HEK293 (cell line): Measurements from ENCODE around the gene FRMD4A.

Experiments used
- CTCF ChIA-PET: fragments of 350-600 bp; formaldehyde crosslinking; extraction: SDS; loops from one replicate; lab custom pipeline; 2021; ENCODE audit warnings: antibody characterized with exemption; lab: Yijun Ruan, JAX
- POLR2A ChIA-PET: fragments of 300-600 bp; formaldehyde crosslinking; extraction: SDS; loops from one replicate; lab custom pipeline; 2020; ENCODE audit warnings: antibody characterized with exemption, inconsistent platforms; lab: Yijun Ruan, JAX
- H3K27ac ChIP-seq: fragments of 200-500 bp; sonication (Bioruptor generic); 2 replicates; pipeline ENCODE4 v1.5.1; 2014; ENCODE audit warnings: low read depth, low read length, control low read depth, inconsistent platforms; ENCODE audit errors: extremely low read depth
- H3K36me3 ChIP-seq, 2 experiments: fragments of 200-500 bp in 1 of 2; sonication (Bioruptor generic) in 1 of 2; 1 replicate in 1 of 2; 2 replicates in 1 of 2; pipeline ENCODE4 v1.5.1; 2014 to 2017; ENCODE audit warnings: inconsistent platforms in 2 of 2, low read length in 2 of 2; ENCODE audit not compliant: control insufficient read depth in 2 of 2, insufficient read depth in 1 of 2
- H3K4me1 ChIP-seq: fragments of 200-500 bp; sonication (Bioruptor generic); 2 replicates; pipeline ENCODE4 v1.5.1; 2014; ENCODE audit warnings: mild to moderate bottlenecking, low read length, inconsistent platforms; ENCODE audit not compliant: control insufficient read depth, insufficient read depth
- H3K4me3 ChIP-seq: 2 replicates; pipeline ENCODE4 v1.5.1; 2011; ENCODE audit warnings: low read depth, mild to moderate bottlenecking, control low read depth, low read length, moderate library complexity
- H3K9me3 ChIP-seq: fragments of 200-500 bp; sonication (Bioruptor generic); 2 replicates; pipeline ENCODE4 v1.5.1; 2014; ENCODE audit warnings: low read depth, low read length, inconsistent platforms; ENCODE audit not compliant: control insufficient read depth, insufficient read depth
- EGR2 ChIP-seq: fragments of 450-650 bp; formaldehyde crosslinking; IDR thresholded peaks from 2 replicates; pipeline ENCODE4 v1.5.1; 2016; ENCODE audit warnings: low read depth, missing biosample characterization, missing genetic modification characterization
- GLIS1 ChIP-seq: fragments of 450-650 bp; formaldehyde crosslinking; IDR thresholded peaks from 2 replicates; pipeline ENCODE4 v1.5.1; 2016; ENCODE audit warnings: missing biosample characterization, missing genetic modification characterization
- KLF1 ChIP-seq: fragments of 450-650 bp; formaldehyde crosslinking; IDR thresholded peaks from 2 replicates; pipeline ENCODE4 v1.5.1; 2016; ENCODE audit warnings: missing biosample characterization, missing genetic modification characterization
- YY2 ChIP-seq: fragments of 450-650 bp; formaldehyde crosslinking; IDR thresholded peaks from 2 replicates; pipeline ENCODE4 v1.5.1; 2016; ENCODE audit warnings: missing biosample characterization, missing genetic modification characterization
- ZBTB26 ChIP-seq: fragments of 450-650 bp; formaldehyde crosslinking; optimal IDR thresholded peaks from 2 replicates; pipeline ENCODE3; 2016; ENCODE audit warnings: missing biosample characterization, mild to moderate bottlenecking, missing genetic modification characterization
- ZNF121 ChIP-seq: fragments of 450-650 bp; formaldehyde crosslinking; IDR thresholded peaks from 2 replicates; pipeline ENCODE4 v1.5.1; 2016; ENCODE audit warnings: missing biosample characterization, missing genetic modification characterization
- ZNF146 ChIP-seq: fragments of 450-650 bp; formaldehyde crosslinking; IDR thresholded peaks from 2 replicates; pipeline ENCODE4 v1.5.1; 2016; ENCODE audit warnings: missing biosample characterization, missing genetic modification characterization
- ZNF157 ChIP-seq: fragments of 450-650 bp; formaldehyde crosslinking; IDR thresholded peaks from 2 replicates; pipeline ENCODE4 v1.5.1; 2016; ENCODE audit warnings: missing biosample characterization, missing genetic modification characterization
- ZNF211 ChIP-seq: fragments of 450-650 bp; formaldehyde crosslinking; IDR thresholded peaks from 2 replicates; pipeline ENCODE4 v1.5.1; 2016; ENCODE audit warnings: low read depth, missing biosample characterization, missing genetic modification characterization
- ZNF239 ChIP-seq: fragments of 450-650 bp; formaldehyde crosslinking; IDR thresholded peaks from 2 replicates; pipeline ENCODE4 v1.5.1; 2016; ENCODE audit warnings: missing biosample characterization, missing genetic modification characterization
- ZNF26 ChIP-seq: fragments of 450-650 bp; formaldehyde crosslinking; IDR thresholded peaks from 2 replicates; pipeline ENCODE4 v1.5.1; 2016; ENCODE audit warnings: missing biosample characterization, missing genetic modification characterization
- ZNF302 ChIP-seq: fragments of 450-650 bp; formaldehyde crosslinking; IDR thresholded peaks from 2 replicates; pipeline ENCODE4 v1.5.1; 2016; ENCODE audit warnings: missing biosample characterization, missing genetic modification characterization, low read depth
- ZNF354C ChIP-seq: fragments of 450-650 bp; formaldehyde crosslinking; IDR thresholded peaks from 2 replicates; pipeline ENCODE4 v1.5.1; 2016; ENCODE audit warnings: missing biosample characterization, missing genetic modification characterization, low read depth, borderline replicate concordance
- ZNF404 ChIP-seq: fragments of 450-650 bp; formaldehyde crosslinking; IDR thresholded peaks from 2 replicates; pipeline ENCODE4 v1.5.1; 2017; ENCODE audit warnings: missing biosample characterization, missing genetic modification characterization
- ZNF449 ChIP-seq: fragments of 450-650 bp; formaldehyde crosslinking; IDR thresholded peaks from 2 replicates; pipeline ENCODE4 v1.5.1; 2017; ENCODE audit warnings: missing biosample characterization, mild to moderate bottlenecking, missing genetic modification characterization, moderate library complexity
- ZNF510 ChIP-seq: fragments of 450-650 bp; formaldehyde crosslinking; IDR thresholded peaks from 2 replicates; pipeline ENCODE4 v1.5.1; 2018; ENCODE audit warnings: mild to moderate bottlenecking, missing genetic modification characterization, missing biosample characterization; ENCODE audit not compliant: insufficient replicate concordance
- ZNF623 ChIP-seq: fragments of 450-650 bp; formaldehyde crosslinking; IDR thresholded peaks from 2 replicates; pipeline ENCODE4 v1.5.1; 2016; ENCODE audit warnings: missing biosample characterization, missing genetic modification characterization
- ZNF677 ChIP-seq: fragments of 450-650 bp; IDR thresholded peaks from 2 replicates; pipeline ENCODE4 v1.5.0; 2018; ENCODE audit warnings: missing biosample characterization, mild to moderate bottlenecking, missing genetic modification characterization, moderate library complexity
- ZNF701 ChIP-seq: fragments of 450-650 bp; formaldehyde crosslinking; IDR thresholded peaks from 2 replicates; pipeline ENCODE4 v1.5.1; 2016; ENCODE audit warnings: missing biosample characterization, missing genetic modification characterization
- ZNF785 ChIP-seq: fragments of 450-650 bp; formaldehyde crosslinking; IDR thresholded peaks from 2 replicates; pipeline ENCODE4 v1.5.1; 2016; ENCODE audit warnings: missing biosample characterization, missing genetic modification characterization
- ZSCAN4 ChIP-seq: fragments of 450-650 bp; formaldehyde crosslinking; IDR thresholded peaks from 2 replicates; pipeline ENCODE4 v1.5.1; 2017; ENCODE audit warnings: missing biosample characterization, missing genetic modification characterization

FRMD4A gene

GRCh38 chr10:13827076-13827797 lies 503.5 kb downstream of the FRMD4A start (continued):
- TF ChIP-seq ZNF121 (tag by site-specific recombination): no peak
- TF ChIP-seq ZNF354C (tag by site-specific recombination): no peak
- TF ChIP-seq ZNF677 (tag by site-specific recombination): no peak
- TF ChIP-seq KLF1 (tag by site-specific recombination): no peak
- TF ChIP-seq ZNF146 (tag by site-specific recombination): no peak

- H3K9me3 ChIP-seq: no peaks in the 10 kb centered on the region
- no peak for TF ChIP-seq ZSCAN4 (tag by site-specific recombination)
- TF ChIP-seq GLIS1 (tag by site-specific recombination): peak; percentile 13; the same call in 1 of the 2 replicates
- no peak overlapping the region for H3K4me3 ChIP-seq
- no peak overlapping the region for H3K27ac ChIP-seq
- ChIA-PET POLR2A (no interaction called here), CTCF (interaction anchor here (0.7 kb wide), 1 partner anchor 329 kb away, joined by 9 read pairs; no protein-coding TSS in a partner anchor)
- H3K36me3 ChIP-seq: no peaks in the 10 kb centered on the region
- H3K4me1 ChIP-seq: peaks cover 3% of the 10 kb centered on the region; the same call in 1 of the 2 replicates
These were observed 506.9 kb downstream of the FRMD4A start for GRCh38 chr10:13823709-13824405.

GRCh38 chr10:13823096-13823708 lies 507.5 kb downstream of the FRMD4A start:
- ChIA-PET CTCF (no interaction called here), POLR2A (no interaction called here)
- TF ChIP-seq ZNF302 (no peak), ZNF354C (tag by site-specific recombination) (no peak), ZNF239 (tag by site-specific recombination) (no peak), ZNF623 (tag by site-specific recombination) (no peak), ZNF404 (tag by site-specific recombination) (no peak), ZNF211 (tag by site-specific recombination) (no peak), ZNF701 (tag by site-specific recombination) (no peak), ZNF510 (no peak), ZNF785 (tag by site-specific recombination) (no peak), ZNF157 (tag by site-specific recombination) (no peak), YY2 (tag by site-specific recombination) (no peak), ZBTB26 (tag by site-specific recombination) (no peak), ZNF449 (no peak), EGR2 (tag by site-specific recombination) (no peak), ZNF26 (tag by site-specific recombination) (no peak)
- no peaks in the 10 kb centered on the region for H3K9me3 ChIP-seq
- no peak overlapping the region for H3K4me3 ChIP-seq
- H3K36me3 ChIP-seq: no peaks in the 10 kb centered on the region
- H3K4me1 ChIP-seq: peaks cover 3% of the 10 kb centered on the region; the same call in 1 of the 2 replicates
- H3K27ac ChIP-seq: no peak overlapping the region
